Neuron (in vitro differentiated cells): ENCODE data around the gene HSPA1A.
"Not testable (repeated sequence)": the region's sequence is repeated elsewhere in the genome, so short reads cannot be mapped to it uniquely, and the experiment has no call there.

ENCODE experiments used
- H2AFZ ChIP-seq: one replicate; pipeline ENCODE4 v1.6.1; 2013; ENCODE audit warnings: low read depth, mild to moderate bottlenecking, inconsistent platforms, low read length, moderate library complexity
- H3K27me3 ChIP-seq: one replicate; pipeline ENCODE4 v1.6.1; 2013; ENCODE audit warnings: low read length; ENCODE audit not compliant: insufficient read depth
- H3K36me3 ChIP-seq: one replicate; pipeline ENCODE4 v1.6.1; 2013; ENCODE audit warnings: low read length; ENCODE audit not compliant: insufficient read depth
- H3K4me1 ChIP-seq: one replicate; pipeline ENCODE4 v1.6.1; 2013; ENCODE audit warnings: low read length; ENCODE audit not compliant: insufficient read depth
- H3K4me3 ChIP-seq: 2 replicates; pipeline ENCODE4 v1.5.1; 2013; ENCODE audit warnings: mild to moderate bottlenecking, low read length, moderate library complexity
- H3K9me3 ChIP-seq: one replicate; pipeline ENCODE4 v1.6.1; 2013; ENCODE audit warnings: low read length

HSPA1A gene

GRCh38 chr6:31808599-31808998 lies 6.7 kb upstream of the HSPA1A start:
- peaks cover 12% of the 10 kb centered on the region for H3K36me3 ChIP-seq
- not testable (repeated sequence) for H3K9me3 ChIP-seq, H2AFZ ChIP-seq, H3K4me1 ChIP-seq, H3K27me3 ChIP-seq, H3K4me3 ChIP-seq

- Histone ChIP-seq H2AFZ (no peak overlapping the region), H3K27me3 (no peaks in the 10 kb centered on the region), H3K36me3 (no peaks in the 10 kb centered on the region), H3K4me1 (no peaks in the 10 kb centered on the region), H3K9me3 (peaks cover 2% of the 10 kb centered on the region), H3K4me3 (no peak overlapping the region)
These were observed 3.7 kb upstream of the HSPA1A start for GRCh38 chr6:31811645-31812044.

GRCh38 chr6:31813465-31813849 lies 1.9 kb upstream of the HSPA1A start:
- no peak overlapping the region for H2AFZ ChIP-seq
- peaks cover 2% of the 10 kb centered on the region for H3K9me3 ChIP-seq
- no peaks in the 10 kb centered on the region for H3K36me3 ChIP-seq
- H3K27me3 ChIP-seq, result no peaks in the 10 kb centered on the region
- no peak overlapping the region for H3K4me3 ChIP-seq
- H3K4me1 ChIP-seq, result no peaks in the 10 kb centered on the region

GRCh38 chr6:31814677-31815024 lies 692 bp upstream of the HSPA1A start:
- H3K4me1 ChIP-seq, result no peaks in the 10 kb centered on the region
- H3K27me3 ChIP-seq, result no peaks in the 10 kb centered on the region
- no peaks in the 10 kb centered on the region for H3K36me3 ChIP-seq
- H3K9me3 ChIP-seq, result peaks cover 2% of the 10 kb centered on the region
- no peak overlapping the region for H2AFZ ChIP-seq
- no peak overlapping the region for H3K4me3 ChIP-seq

- not testable (repeated sequence) for H3K27me3 ChIP-seq, H3K4me1 ChIP-seq, H3K36me3 ChIP-seq, H2AFZ ChIP-seq, H3K9me3 ChIP-seq
- H3K4me3 ChIP-seq, result peak overlapping the region; percentile 38
These were observed 2.0 kb downstream of the HSPA1A start for GRCh38 chr6:31817133-31817928.

GRCh38 chr6:31817929-31818511 lies 2.7 kb downstream of the HSPA1A start:
- H3K4me1 ChIP-seq, H3K4me3 ChIP-seq, H3K27me3 ChIP-seq, H2AFZ ChIP-seq, H3K9me3 ChIP-seq, H3K36me3 ChIP-seq: not testable (repeated sequence)

- H3K9me3 ChIP-seq, result no peaks in the 10 kb centered on the region
- H3K4me1 ChIP-seq, result peaks cover 7% of the 10 kb centered on the region
- no peaks in the 10 kb centered on the region for H3K27me3 ChIP-seq
- no peak overlapping the region for H3K4me3 ChIP-seq
- H2AFZ ChIP-seq, result no peak overlapping the region
- H3K36me3 ChIP-seq, result no peaks in the 10 kb centered on the region
These were observed 4.5 kb downstream of the HSPA1A start for GRCh38 chr6:31819871-31820299.

GRCh38 chr6:31820399-31820798 lies 5.1 kb downstream of the HSPA1A start:
- H3K36me3 ChIP-seq, H3K4me3 ChIP-seq, H2AFZ ChIP-seq, H3K9me3 ChIP-seq, H3K4me1 ChIP-seq, H3K27me3 ChIP-seq: not testable (repeated sequence)

GRCh38 chr6:31821301-31822035 lies 6.1 kb downstream of the HSPA1A start:
- Histone ChIP-seq H3K27me3 (no peaks in the 10 kb centered on the region), H3K9me3 (no peaks in the 10 kb centered on the region), H3K4me3 (peak overlapping the region; percentile 45), H3K36me3 (no peaks in the 10 kb centered on the region), H2AFZ (peak overlapping the region; percentile 87), H3K4me1 (peaks cover 11% of the 10 kb centered on the region)

- Histone ChIP-seq H3K4me3 (peak overlapping the region; percentile 45), H3K4me1 (peaks cover 15% of the 10 kb centered on the region), H2AFZ (no peak overlapping the region), H3K36me3 (no peaks in the 10 kb centered on the region), H3K9me3 (no peaks in the 10 kb centered on the region), H3K27me3 (no peaks in the 10 kb centered on the region)
These were observed 6.9 kb downstream of the HSPA1A start for GRCh38 chr6:31822036-31822821.

GRCh38 chr6:31823592-31824196 lies 8.4 kb downstream of the HSPA1A start:
- H2AFZ ChIP-seq, H3K9me3 ChIP-seq, H3K27me3 ChIP-seq, H3K4me3 ChIP-seq, H3K36me3 ChIP-seq: not testable (repeated sequence)
- peaks cover 15% of the 10 kb centered on the region for H3K4me1 ChIP-seq

- peaks cover 15% of the 10 kb centered on the region for H3K4me1 ChIP-seq
- H3K27me3 ChIP-seq, result no peaks in the 10 kb centered on the region
- H2AFZ ChIP-seq, result no peak overlapping the region
These were observed 10.2 kb downstream of the HSPA1A start for GRCh38 chr6:31825553-31825952.

More at GRCh38 chr6:31825553-31825952, 10.2 kb downstream of the HSPA1A start:
- Histone ChIP-seq H3K36me3 (no peaks in the 10 kb centered on the region), H3K4me3 (no peak overlapping the region), H3K9me3 (no peaks in the 10 kb centered on the region)
